Neural cell (in vitro differentiated cells): ENCODE data around the gene AFMID. TPM values are rescaled to one million over a fixed set of nuclear protein-coding genes. Genes with fewer than 3 reads are reported as not detected.

ENCODE experiments used
- H2AFZ ChIP-seq: fragments of 200-600, 300-800 bp; sonication (generic), shearing (Covaris generic); 2 replicates; pipeline ENCODE4 v1.6.0; 2014; ENCODE audit warnings: low read depth, mild to moderate bottlenecking, antibody characterized with exemption, low read length, moderate library complexity
- H3F3A ChIP-seq: fragments of 200-600 bp; shearing (Covaris generic); 2 replicates; pipeline ENCODE4 v1.6.1; 2016; ENCODE audit warnings: mild to moderate bottlenecking, moderate library complexity, mixed read lengths, antibody characterized with exemption, low read length; ENCODE audit not compliant: insufficient read depth, poor library complexity, severe bottlenecking
- H3K27ac ChIP-seq: fragments of 200-600, 300-800 bp; sonication (generic), shearing (Covaris generic); 2 replicates; pipeline ENCODE4 v1.5.1; 2014; ENCODE audit warnings: mild to moderate bottlenecking, low read length, moderate library complexity
- H3K27me3 ChIP-seq: fragments of 300-800, 200-600 bp; sonication (generic), shearing (Covaris generic); 2 replicates; pipeline ENCODE4 v1.6.0; 2014; ENCODE audit warnings: mild to moderate bottlenecking, low read depth, low read length, moderate library complexity; ENCODE audit not compliant: insufficient read depth
- H3K36me3 ChIP-seq: fragments of 300-800, 200-600 bp; sonication (generic), shearing (Covaris generic); 2 replicates; pipeline ENCODE4 v1.5.1; 2014; ENCODE audit warnings: mild to moderate bottlenecking, antibody characterized with exemption, low read length, moderate library complexity; ENCODE audit not compliant: insufficient read depth
- H3K4me2 ChIP-seq: fragments of 300-800, 200-600 bp; sonication (generic), shearing (Covaris generic); 2 replicates; pipeline ENCODE4 v1.6.0; 2014; ENCODE audit warnings: mild to moderate bottlenecking, low read length
- H3K4me3 ChIP-seq: fragments of 300-800, 200-600 bp; sonication (generic), shearing (Covaris generic); 2 replicates; pipeline ENCODE4 v1.5.1; 2014; ENCODE audit warnings: mild to moderate bottlenecking, low read length, moderate library complexity
- H3K79me2 ChIP-seq: fragments of 200-600 bp; shearing (Covaris generic); replicated peaks from 2 replicates; pipeline ENCODE4 v1.6.0; 2014; ENCODE audit warnings: mild to moderate bottlenecking, low read length, moderate library complexity; ENCODE audit not compliant: insufficient read depth
- H3K9ac ChIP-seq: fragments of 300-800, 200-600 bp; sonication (generic), shearing (Covaris generic); 2 replicates; pipeline ENCODE4 v1.6.1; 2016; ENCODE audit warnings: mild to moderate bottlenecking, low read length, mixed read lengths
- H3K9me2 ChIP-seq: fragments of 200-600 bp; shearing (Covaris generic); 2 replicates; pipeline ENCODE4 v1.6.1; 2016; ENCODE audit warnings: mild to moderate bottlenecking, low read length, mixed read lengths; ENCODE audit not compliant: insufficient read depth
- H3K9me3 ChIP-seq: fragments of 200-600, 300-800 bp; sonication (generic), shearing (Covaris generic); 2 replicates; pipeline ENCODE4 v1.6.1; 2016; ENCODE audit warnings: mild to moderate bottlenecking, mixed run types, low read length, moderate library complexity, mixed read lengths
- H4K20me1 ChIP-seq: fragments of 200-600 bp; shearing (Covaris generic); 2 replicates; pipeline ENCODE4 v1.6.1; 2016; ENCODE audit warnings: mild to moderate bottlenecking, mixed run types; ENCODE audit not compliant: insufficient read depth
- EP300 ChIP-seq: fragments of 450-650 bp; conservative IDR thresholded peaks from 2 replicates; pipeline ENCODE4 v1.6.1; 2014; ENCODE audit warnings: antibody characterized with exemption, mild to moderate bottlenecking, moderate library complexity; ENCODE audit not compliant: poor library complexity, severe bottlenecking
- EZH2 ChIP-seq: fragments of 200-600, 300-800 bp; shearing (Covaris generic), sonication (generic); IDR thresholded peaks from 2 replicates; pipeline ENCODE4 v1.6.1; 2014; ENCODE audit warnings: antibody characterized with exemption, low read length, borderline replicate concordance, mild to moderate bottlenecking; ENCODE audit not compliant: insufficient read depth, poor library complexity, severe bottlenecking
- MXI1 ChIP-seq: fragments of 450-650 bp; conservative IDR thresholded peaks from 2 replicates; pipeline ENCODE4 v1.6.1; 2014; ENCODE audit warnings: antibody characterized with exemption, mild to moderate bottlenecking; ENCODE audit not compliant: poor library complexity, severe bottlenecking
- POLR2AphosphoS5 ChIP-seq: IDR thresholded peaks from 2 replicates; pipeline ENCODE4 v1.6.1; 2012
- RAD21 ChIP-seq: fragments of 450-650 bp; conservative IDR thresholded peaks from 2 replicates; pipeline ENCODE4 v1.6.1; 2014; ENCODE audit warnings: antibody characterized with exemption, mild to moderate bottlenecking, moderate library complexity
- SMC3 ChIP-seq: fragments of 450-650 bp; conservative IDR thresholded peaks from 2 replicates; pipeline ENCODE4 v1.6.1; 2014; ENCODE audit warnings: antibody characterized with exemption, mild to moderate bottlenecking, moderate library complexity; ENCODE audit not compliant: poor library complexity
- TAF1 ChIP-seq: IDR thresholded peaks from 2 replicates; pipeline ENCODE4 v1.6.1; 2012; ENCODE audit warnings: low read depth
- polyA plus RNA-seq: library from polyadenylated mRNA; depleted of rRNA; stranded (reverse); fragments of >200 nt; gene quantifications from 2 replicates; pipeline ENCODE4 v1.2.3, GENCODE V29; 2014
- TF ChIP-seq, protein P1 (sequence below): IDR thresholded peaks from 2 replicates; pipeline ENCODE4 v1.6.1; 2012; ENCODE audit warnings: borderline replicate concordance
- TF ChIP-seq, protein P2 (sequence below): fragments of 450-650 bp; IDR thresholded peaks from 2 replicates; pipeline ENCODE4 v1.5.1; 2014; ENCODE audit warnings: antibody characterized with exemption, mild to moderate bottlenecking, moderate library complexity; ENCODE audit not compliant: poor library complexity, severe bottlenecking

The AFMID gene
- polyA plus RNA-seq, 1 donor from 2014 or later: 15.8 TPM

GRCh38 chr17:78148286-78149016, 38.7 kb upstream of the AFMID start:
- no peaks in the 10 kb centered on the region for H4K20me1 ChIP-seq
- H2AFZ ChIP-seq: no peak overlapping the region
- no peaks in the 10 kb centered on the region for H3K9me2 ChIP-seq
- no peaks in the 10 kb centered on the region for H3K79me2 ChIP-seq
- H3K27me3 ChIP-seq: no peaks in the 10 kb centered on the region
- no peak overlapping the region for H3K27ac ChIP-seq
- no peak overlapping the region for H3K4me2 ChIP-seq
- H3F3A ChIP-seq: no peaks in the 10 kb centered on the region
- H3K4me3 ChIP-seq: no peak overlapping the region
- no peaks in the 10 kb centered on the region for H3K36me3 ChIP-seq
- H3K9ac ChIP-seq: no peak overlapping the region
- no peak for TF ChIP-seq EZH2
- TF ChIP-seq, protein P1, sequence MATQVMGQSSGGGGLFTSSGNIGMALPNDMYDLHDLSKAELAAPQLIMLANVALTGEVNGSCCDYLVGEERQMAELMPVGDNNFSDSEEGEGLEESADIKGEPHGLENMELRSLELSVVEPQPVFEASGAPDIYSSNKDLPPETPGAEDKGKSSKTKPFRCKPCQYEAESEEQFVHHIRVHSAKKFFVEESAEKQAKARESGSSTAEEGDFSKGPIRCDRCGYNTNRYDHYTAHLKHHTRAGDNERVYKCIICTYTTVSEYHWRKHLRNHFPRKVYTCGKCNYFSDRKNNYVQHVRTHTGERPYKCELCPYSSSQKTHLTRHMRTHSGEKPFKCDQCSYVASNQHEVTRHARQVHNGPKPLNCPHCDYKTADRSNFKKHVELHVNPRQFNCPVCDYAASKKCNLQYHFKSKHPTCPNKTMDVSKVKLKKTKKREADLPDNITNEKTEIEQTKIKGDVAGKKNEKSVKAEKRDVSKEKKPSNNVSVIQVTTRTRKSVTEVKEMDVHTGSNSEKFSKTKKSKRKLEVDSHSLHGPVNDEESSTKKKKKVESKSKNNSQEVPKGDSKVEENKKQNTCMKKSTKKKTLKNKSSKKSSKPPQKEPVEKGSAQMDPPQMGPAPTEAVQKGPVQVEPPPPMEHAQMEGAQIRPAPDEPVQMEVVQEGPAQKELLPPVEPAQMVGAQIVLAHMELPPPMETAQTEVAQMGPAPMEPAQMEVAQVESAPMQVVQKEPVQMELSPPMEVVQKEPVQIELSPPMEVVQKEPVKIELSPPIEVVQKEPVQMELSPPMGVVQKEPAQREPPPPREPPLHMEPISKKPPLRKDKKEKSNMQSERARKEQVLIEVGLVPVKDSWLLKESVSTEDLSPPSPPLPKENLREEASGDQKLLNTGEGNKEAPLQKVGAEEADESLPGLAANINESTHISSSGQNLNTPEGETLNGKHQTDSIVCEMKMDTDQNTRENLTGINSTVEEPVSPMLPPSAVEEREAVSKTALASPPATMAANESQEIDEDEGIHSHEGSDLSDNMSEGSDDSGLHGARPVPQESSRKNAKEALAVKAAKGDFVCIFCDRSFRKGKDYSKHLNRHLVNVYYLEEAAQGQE: no peak
- no peak for TF ChIP-seq TAF1
- TF ChIP-seq EP300: no peak
- TF ChIP-seq, protein P2, sequence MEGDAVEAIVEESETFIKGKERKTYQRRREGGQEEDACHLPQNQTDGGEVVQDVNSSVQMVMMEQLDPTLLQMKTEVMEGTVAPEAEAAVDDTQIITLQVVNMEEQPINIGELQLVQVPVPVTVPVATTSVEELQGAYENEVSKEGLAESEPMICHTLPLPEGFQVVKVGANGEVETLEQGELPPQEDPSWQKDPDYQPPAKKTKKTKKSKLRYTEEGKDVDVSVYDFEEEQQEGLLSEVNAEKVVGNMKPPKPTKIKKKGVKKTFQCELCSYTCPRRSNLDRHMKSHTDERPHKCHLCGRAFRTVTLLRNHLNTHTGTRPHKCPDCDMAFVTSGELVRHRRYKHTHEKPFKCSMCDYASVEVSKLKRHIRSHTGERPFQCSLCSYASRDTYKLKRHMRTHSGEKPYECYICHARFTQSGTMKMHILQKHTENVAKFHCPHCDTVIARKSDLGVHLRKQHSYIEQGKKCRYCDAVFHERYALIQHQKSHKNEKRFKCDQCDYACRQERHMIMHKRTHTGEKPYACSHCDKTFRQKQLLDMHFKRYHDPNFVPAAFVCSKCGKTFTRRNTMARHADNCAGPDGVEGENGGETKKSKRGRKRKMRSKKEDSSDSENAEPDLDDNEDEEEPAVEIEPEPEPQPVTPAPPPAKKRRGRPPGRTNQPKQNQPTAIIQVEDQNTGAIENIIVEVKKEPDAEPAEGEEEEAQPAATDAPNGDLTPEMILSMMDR: no peak
- TF ChIP-seq SMC3: no peak
- no peak for TF ChIP-seq MXI1
- no peak for TF ChIP-seq RAD21
- TF ChIP-seq POLR2AphosphoS5: no peak
- no peaks in the 10 kb centered on the region for H3K9me3 ChIP-seq

DNA sequence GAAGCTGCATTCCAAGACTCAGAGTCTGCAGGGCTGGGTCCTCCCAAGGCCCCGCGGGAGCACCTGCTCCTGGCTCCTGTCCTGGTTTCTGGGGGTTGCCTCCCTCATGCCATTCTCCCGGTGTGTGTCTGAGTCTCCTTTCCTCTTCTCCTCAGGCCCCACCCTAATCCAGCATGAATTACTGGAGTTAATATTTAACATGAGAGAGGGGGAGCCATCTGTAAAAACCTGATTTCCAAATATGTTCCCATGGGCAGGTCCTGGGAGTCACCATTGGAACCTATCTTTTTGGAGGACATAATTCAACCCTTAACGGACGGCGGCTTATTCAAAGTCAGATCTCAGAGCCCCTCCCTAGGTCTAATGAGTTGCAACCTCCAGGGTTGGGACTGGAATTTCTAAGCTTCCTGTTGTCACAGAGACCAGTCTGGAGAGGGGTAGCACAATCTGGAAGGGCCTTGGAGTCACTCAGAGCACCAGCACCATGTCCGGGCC, 35.6 kb upstream of the AFMID start:
- TF ChIP-seq, protein P1: no peak
- TF ChIP-seq TAF1 (no peak), POLR2AphosphoS5 (no peak), MXI1 (no peak), SMC3 (no peak), EP300 (no peak), RAD21 (no peak), EZH2 (no peak)
- TF ChIP-seq, protein P2: no peak
- Histone ChIP-seq H3K4me3 (no peak overlapping the region), H3K9me2 (no peaks in the 10 kb centered on the region), H3K4me2 (no peak overlapping the region), H3K27ac (no peak overlapping the region), H3F3A (no peaks in the 10 kb centered on the region), H3K27me3 (no peaks in the 10 kb centered on the region), H3K36me3 (no peaks in the 10 kb centered on the region), H3K79me2 (no peaks in the 10 kb centered on the region), H3K9me3 (no peaks in the 10 kb centered on the region), H4K20me1 (no peaks in the 10 kb centered on the region), H3K9ac (no peak overlapping the region), H2AFZ (no peak overlapping the region)
